Glomerular visceral epithelial cell (primary cell): ENCODE data around the gene PHB1.

Source experiments
- DNase-seq: peaks from one replicate; pipeline ENCODE4 v3.0.0-alpha.2; 2016; ENCODE audit errors: extremely low spot score

Gene PHB1

GRCh38 chr17:49404906-49405305 is 9.8 kb downstream of the PHB1 start:
- DNase-seq: no peak

DNA sequence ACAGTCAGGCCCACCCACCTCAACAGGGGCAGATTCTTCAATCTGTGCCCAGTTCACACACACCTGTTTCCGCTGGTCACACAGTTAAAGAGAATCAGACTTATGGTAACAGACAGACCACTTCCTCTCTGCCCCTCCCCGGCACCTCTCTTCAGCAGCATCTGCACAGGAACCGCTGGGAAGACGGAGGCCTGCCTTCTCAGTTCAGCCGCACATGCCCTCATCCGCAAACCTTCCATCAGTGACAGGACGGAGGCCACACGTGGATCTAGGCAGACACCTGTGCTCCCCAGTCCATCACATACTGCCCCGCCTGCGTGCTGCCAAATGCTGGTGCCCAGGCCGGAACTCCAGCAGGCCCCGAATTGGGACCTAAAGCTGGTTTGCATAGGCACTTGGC is 10.3 kb downstream of the PHB1 start:
- DNase-seq: no peak

DNA sequence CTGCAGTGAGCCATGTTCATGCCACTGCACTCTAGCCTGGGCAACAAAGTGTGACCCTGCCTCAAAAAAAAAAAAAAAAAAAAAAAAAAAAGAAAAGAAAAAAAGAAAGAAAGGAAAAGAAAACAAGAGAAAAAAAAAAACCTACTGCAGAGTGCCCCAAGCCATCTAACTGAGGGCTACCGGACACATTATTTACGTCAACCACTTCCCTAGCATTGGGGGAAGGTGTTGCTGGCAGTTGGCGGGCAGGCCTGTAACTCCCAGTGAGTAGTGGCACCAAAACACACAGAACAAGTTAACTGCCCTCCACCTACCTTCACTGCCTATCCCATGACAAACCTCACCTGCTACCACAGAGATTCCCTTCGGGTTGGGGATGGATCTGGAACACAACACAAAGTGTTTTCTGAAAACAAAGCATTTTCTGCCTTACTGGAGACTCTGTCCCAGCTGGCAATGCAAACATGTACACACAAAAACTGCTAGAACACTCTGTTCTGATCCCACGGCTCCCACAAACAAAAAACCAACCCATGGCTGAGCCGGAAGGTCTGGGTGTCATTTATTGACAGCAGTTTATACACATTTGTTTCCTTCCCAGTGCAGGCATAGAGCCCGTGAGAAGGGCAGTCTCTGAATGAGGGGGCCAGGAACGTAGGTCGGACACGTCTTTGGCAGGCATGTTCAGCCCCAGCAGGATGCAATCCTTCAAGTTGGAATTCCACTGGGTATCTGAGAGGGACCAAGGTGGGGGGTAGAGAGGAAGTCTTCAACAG is 11.0 kb downstream of the PHB1 start:
- no peak for DNase-seq

- DNase-seq: no peak
These were observed 12.0 kb downstream of the PHB1 start for GRCh38 chr17:49402706-49403105.

- DNase-seq: no peak
These were observed 12.6 kb downstream of the PHB1 start for GRCh38 chr17:49401971-49402611.

GRCh38 chr17:49399995-49400394 is 14.7 kb downstream of the PHB1 start:
- DNase-seq: no peak

GRCh38 chr17:49397586-49397985 is 17.1 kb downstream of the PHB1 start:
- no peak for DNase-seq

- no peak for DNase-seq
These were observed 21.0 kb downstream of the PHB1 start for GRCh38 chr17:49393491-49394255.

GRCh38 chr17:49390548-49391324 is 23.9 kb downstream of the PHB1 start:
- DNase-seq: peak; percentile 15

DNA sequence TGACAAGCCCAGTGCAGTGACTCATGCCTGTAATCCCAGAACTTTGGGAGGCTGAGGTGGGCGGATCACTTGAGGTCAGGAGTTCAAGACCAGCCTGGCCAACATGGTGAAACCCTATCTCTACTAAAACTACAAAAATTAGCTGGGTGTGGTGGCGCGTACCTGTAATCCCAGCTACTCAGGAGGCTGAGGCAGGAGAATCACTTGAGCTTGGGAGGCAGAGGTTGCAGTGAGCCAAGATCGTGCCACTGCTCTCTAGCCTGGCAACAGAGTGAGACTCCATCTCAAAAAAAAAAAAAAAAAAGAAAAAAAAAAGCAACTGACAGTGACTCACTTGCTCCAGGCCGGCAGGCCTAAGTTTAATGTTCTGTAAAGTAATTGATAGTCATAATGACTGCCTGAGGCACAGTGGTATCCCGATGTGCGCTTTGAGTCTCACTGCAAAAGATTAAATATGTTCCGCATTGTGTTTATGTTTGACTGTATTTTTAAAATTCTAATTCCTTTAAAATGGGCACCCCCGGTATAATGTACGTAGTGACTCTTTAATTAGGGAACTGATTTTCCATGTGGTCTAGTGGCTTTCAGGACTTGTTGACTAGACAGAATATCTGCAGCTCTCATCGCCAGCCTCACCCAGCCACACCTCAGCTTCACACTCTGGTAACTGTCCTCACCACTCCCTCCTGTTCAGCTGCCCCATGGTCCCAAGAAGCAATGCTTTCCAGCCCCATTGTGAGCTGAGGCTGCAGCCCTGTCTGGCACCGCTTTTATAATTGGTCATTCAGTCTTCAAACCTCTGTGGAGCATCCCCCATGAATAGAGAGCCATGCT is 25.0 kb downstream of the PHB1 start:
- peak; percentile 74 for DNase-seq

DNA sequence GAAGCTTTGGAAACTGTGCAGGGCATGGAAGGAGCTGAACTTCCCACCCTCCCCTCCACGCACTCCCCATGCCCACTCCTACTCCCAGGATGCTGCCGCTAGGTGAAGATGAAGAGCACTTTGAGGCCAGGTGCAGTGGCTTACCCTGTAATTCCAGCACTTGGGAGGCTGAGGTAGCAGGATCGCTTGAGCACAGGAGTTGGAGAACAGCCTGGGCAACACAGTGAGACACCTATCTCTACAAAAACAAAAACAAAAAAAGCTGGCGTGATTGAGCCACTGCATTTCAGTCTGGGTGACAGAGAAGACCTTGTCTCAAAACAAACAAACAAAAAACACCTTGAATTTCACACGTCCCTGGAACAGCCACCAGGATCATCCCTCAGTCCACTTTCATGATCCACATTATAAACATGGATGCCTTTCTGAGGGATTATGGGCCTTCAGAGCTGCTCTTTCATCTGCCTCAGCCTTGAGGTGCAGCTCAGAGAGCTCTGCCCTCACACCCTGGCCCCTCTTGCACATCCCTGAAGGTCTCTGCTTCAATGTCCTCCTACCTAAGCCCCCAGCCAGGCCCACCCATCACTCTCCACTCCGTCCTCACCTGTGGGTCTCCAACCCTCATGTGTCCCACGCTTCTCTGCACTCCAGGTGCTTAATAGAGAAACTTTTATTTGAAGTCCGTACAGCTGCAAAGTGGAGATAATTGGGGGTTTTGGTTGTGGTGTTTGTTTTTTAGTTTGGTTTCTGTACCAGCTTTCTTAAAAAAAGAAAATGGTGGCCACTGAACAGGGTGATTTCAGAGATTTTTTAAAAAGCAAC is 25.8 kb downstream of the PHB1 start:
- no peak for DNase-seq

- no peak for DNase-seq
These were observed 26.4 kb downstream of the PHB1 start for GRCh38 chr17:49388290-49388640.

DNA sequence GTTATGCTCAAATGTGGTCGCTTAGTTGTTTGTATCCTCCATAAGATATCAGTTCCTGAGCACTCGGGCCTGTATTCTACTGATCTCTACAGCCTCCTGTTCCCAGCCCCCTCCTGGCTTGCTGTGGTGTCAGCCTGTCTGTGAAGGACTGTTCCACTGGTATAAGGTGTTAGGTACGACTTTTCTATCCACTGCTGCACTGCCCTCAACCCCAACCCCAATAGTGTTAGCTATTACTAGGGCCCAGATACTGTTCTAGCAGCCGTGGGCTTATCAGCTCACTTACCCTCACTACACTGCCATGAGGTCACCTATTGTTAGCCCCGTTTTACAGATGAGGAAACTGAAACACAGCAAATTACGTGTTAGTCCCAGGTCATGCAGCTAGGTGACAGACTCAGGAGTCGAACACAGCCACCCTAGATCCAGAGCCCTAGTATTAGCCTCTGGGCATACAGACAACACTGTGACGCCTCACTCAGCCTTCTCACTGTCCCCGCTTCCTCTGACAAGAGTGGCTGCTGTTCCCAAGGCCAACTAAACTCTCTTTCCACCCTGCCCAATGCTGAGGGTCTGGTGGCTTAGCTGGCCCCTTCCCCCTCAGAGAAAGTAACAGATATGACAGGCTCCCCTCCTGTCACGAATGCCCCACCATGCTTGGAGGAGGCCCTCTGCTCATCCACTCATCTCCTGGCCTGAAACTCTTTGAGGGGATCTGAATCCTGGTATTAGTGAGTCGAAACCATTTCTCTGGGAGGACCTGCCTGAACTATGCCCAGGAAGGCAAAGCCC is 27.0 kb downstream of the PHB1 start:
- no peak for DNase-seq

- DNase-seq: no peak
These were observed 28.3 kb downstream of the PHB1 start for GRCh38 chr17:49386373-49386772.

DNA sequence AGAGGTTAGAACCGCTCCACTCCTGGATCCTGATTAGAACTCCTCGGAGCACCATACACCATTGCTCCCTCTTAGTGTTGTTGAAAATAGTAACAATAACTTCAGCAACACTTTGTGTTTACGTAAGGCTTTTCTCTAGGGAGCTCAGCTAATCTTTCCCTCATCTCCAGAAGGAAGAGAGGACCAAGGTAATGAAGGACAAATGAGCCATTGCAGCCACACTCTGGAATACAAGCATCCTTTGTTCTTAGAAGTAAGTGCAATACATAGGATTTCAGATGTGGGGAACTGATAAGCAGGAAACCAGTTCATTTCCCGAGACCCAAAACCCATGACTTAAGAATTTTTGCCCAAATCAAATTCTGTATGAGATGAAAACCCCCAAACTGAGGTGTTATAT is 29.7 kb downstream of the PHB1 start:
- no peak for DNase-seq

DNA sequence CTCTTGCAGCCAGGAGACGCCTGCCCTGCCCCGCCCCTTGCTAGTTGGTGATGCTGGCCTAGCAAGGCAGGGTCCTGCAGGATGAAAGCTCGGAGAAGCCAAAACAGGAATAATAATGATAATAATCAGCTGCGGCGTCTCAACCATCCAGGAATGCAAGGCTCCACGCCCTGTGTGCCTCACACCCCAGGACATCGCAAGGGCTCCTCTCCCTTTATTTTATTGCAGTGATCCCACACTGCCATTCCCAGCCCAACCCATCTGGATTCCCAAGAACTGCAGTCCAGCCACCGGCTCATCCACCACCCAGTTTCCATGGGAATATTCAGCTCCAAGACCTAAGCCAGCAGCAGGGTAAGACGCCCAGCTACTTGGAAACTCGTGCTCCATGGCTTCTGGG is 31.6 kb downstream of the PHB1 start:
- DNase-seq: no peak

GRCh38 chr17:49382556-49382955 is 32.1 kb downstream of the PHB1 start:
- no peak for DNase-seq

DNA sequence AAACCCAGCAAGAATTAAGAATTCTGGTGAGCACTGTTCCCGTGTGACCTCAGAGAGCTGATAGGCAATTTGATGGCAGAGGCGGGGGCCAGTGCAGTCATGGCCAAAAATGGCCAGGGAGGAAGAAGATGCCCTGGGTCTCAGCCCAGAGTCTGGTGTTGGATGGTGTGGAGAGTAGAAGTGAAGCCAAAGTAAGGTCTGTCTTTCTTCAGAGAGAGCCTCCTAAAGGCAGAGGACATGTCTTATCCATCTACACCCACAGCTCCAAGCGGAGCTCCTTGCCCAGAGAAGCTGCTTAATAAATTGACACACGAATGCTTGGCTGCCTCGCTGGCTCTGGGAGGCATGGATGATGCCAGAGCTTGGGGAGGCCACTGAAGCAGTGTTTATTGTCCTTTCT is 32.9 kb downstream of the PHB1 start:
- DNase-seq: no peak

DNA sequence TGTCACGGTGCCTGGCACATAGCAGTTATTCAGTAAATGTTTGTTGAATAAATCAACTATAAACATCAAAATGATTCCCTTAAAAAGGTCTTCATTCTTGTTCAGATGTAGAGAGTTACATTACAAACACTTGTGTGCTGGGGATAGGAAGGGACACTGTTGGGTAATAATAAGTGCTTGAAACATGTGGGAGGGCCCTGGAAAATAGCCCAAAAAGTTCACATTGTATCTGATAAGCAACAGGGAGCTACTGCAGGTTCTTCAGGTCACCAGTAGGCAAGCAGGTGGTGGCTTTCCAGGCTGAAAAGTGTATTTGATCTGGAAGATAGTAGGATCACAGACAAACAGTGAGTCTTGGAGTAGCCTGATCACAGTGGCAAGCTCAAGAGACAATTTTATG is 33.6 kb downstream of the PHB1 start:
- DNase-seq: no peak

- DNase-seq: no peak
These were observed 34.8 kb downstream of the PHB1 start for GRCh38 chr17:49379926-49380325.
